Measurements from ENCODE around the gene ITGBL1. TPM values are rescaled to one million over a fixed set of nuclear protein-coding genes. Genes with fewer than 3 reads are reported as not detected.

The ITGBL1 gene
- total and polyA plus RNA-seq, 2 of the 13 experiments (the other 11 are each of a cell fraction or from before 2014, with no cell fraction given), result 0.02 TPM; not detected in 1

- no peak for FAIRE-seq
- no peaks in the 10 kb centered on the region for H3K27me3 ChIP-seq (ENCODE audit: control insufficient read depth in 1 of 2, insufficient read depth in 2 of 2, low read length in 2 of 2)
Measured at GRCh38 chr13:101423872-101424271, 28.6 kb upstream of the ITGBL1 start.

More at GRCh38 chr13:101423872-101424271, 28.6 kb upstream of the ITGBL1 start:
- no peak for DNase-seq (ENCODE audit: low spot score)
- intact Hi-C loops (cut with micrococcal nuclease; ENCODE audit: unreplicated experiment), result no loop called here
- Histone ChIP-seq H3K36me3 (replicated peaks in 1 of 2; ENCODE audit: control insufficient read depth in 1 of 2, insufficient read depth in 2 of 2, low read length in 2 of 2) (no peaks in the 10 kb centered on the region), H3K9ac (ENCODE audit: insufficient read depth, low read depth, low read length) (no peak overlapping the region), H3K79me2 (ENCODE audit: insufficient read depth, low read length) (no peaks in the 10 kb centered on the region), H3K4me2 (ENCODE audit: low read depth, low read length) (no peak overlapping the region), H4K20me1 (ENCODE audit: insufficient read depth, low read length) (no peaks in the 10 kb centered on the region), H3K4me3 (replicated peaks in 1 of 3; ENCODE audit: insufficient read depth in 1 of 3, low read depth in 2 of 3, low read length in 3 of 3) (no peak overlapping the region), H3K9me3 (ENCODE audit: low read length) (no peaks in the 10 kb centered on the region), H3K4me1 (ENCODE audit: insufficient read depth, low read length) (peaks cover 13% of the 10 kb centered on the region), H2AFZ (ENCODE audit: low read length) (no peak overlapping the region), H3K27ac (ENCODE audit: extremely low read length, insufficient read depth, low read length) (no peak overlapping the region)
- WGBS (ENCODE audit: low lambda C conversion rate), result 12% methylated on average over 2 of the region's 2 CpGs
- no peak for ATAC-seq
- ChIA-PET CTCF (ENCODE audit: low intra/inter-chr PET ratio, low total read pairs) (no interaction called here), POLR2A (no interaction called here)
- no TSS peak for BruUV-seq (replicated peaks)
- in situ Hi-C loops (cut with HindIII; ENCODE audit: extremely low pct_ligation_motif_present, low pct_unique_long_range_greater_than_20kb), result no loop called here
- TF ChIP-seq ZNF891 (CRISPR knock-in tag; IDR thresholded peaks at IDR 0.05), result no peak
- no peak for TF ChIP-seq SMAD1 (CRISPR knock-in tag; IDR thresholded peaks at IDR 0.05; ENCODE audit: borderline replicate concordance, low read depth)
- no peak for TF ChIP-seq JUN (CRISPR knock-in tag; IDR thresholded peaks at IDR 0.05)
- TF ChIP-seq IRF9 (CRISPR knock-in tag; IDR thresholded peaks at IDR 0.05; ENCODE audit: borderline replicate concordance), result no peak
- no peak for TF ChIP-seq ZNF234 (CRISPR knock-in tag; conservative IDR thresholded peaks at IDR 0.05)
- TF ChIP-seq KLF11 (CRISPR knock-in tag; IDR thresholded peaks at IDR 0.05), result no peak
- no peak for TF ChIP-seq ZNF260 (CRISPR knock-in tag; IDR thresholded peaks at IDR 0.05; ENCODE audit: borderline replicate concordance, low read depth)
- TF ChIP-seq, protein P1, sequence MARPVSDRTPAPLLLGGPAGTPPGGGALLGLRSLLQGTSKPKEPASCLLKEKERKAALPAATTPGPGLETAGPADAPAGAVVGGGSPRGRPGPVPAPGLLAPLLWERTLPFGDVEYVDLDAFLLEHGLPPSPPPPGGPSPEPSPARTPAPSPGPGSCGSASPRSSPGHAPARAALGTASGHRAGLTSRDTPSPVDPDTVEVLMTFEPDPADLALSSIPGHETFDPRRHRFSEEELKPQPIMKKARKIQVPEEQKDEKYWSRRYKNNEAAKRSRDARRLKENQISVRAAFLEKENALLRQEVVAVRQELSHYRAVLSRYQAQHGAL (CRISPR knock-in tag; IDR thresholded peaks at IDR 0.05; ENCODE audit: not compliant biosample characterization), result no peak
- TF ChIP-seq FOXM1 (CRISPR knock-in tag; IDR thresholded peaks at IDR 0.05), result no peak
- TF ChIP-seq ARID2 (CRISPR knock-in tag; IDR thresholded peaks at IDR 0.05; ENCODE audit: borderline replicate concordance), result no peak
- TF ChIP-seq TBP (CRISPR knock-in tag; IDR thresholded peaks at IDR 0.05), result no peak
- TF ChIP-seq CSRNP2 (CRISPR knock-in tag; conservative IDR thresholded peaks at IDR 0.05; ENCODE audit: low read depth), result no peak
- TF ChIP-seq, protein P2, sequence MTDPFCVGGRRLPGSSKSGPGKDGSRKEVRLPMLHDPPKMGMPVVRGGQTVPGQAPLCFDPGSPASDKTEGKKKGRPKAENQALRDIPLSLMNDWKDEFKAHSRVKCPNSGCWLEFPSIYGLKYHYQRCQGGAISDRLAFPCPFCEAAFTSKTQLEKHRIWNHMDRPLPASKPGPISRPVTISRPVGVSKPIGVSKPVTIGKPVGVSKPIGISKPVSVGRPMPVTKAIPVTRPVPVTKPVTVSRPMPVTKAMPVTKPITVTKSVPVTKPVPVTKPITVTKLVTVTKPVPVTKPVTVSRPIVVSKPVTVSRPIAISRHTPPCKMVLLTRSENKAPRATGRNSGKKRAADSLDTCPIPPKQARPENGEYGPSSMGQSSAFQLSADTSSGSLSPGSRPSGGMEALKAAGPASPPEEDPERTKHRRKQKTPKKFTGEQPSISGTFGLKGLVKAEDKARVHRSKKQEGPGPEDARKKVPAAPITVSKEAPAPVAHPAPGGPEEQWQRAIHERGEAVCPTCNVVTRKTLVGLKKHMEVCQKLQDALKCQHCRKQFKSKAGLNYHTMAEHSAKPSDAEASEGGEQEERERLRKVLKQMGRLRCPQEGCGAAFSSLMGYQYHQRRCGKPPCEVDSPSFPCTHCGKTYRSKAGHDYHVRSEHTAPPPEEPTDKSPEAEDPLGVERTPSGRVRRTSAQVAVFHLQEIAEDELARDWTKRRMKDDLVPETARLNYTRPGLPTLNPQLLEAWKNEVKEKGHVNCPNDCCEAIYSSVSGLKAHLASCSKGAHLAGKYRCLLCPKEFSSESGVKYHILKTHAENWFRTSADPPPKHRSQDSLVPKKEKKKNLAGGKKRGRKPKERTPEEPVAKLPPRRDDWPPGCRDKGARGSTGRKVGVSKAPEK (CRISPR knock-in tag; IDR thresholded peaks at IDR 0.05; ENCODE audit: borderline replicate concordance), result no peak
- no peak for TF ChIP-seq TEAD3 (CRISPR knock-in tag; optimal IDR thresholded peaks at IDR 0.05; ENCODE audit: borderline replicate concordance)
- no peak for TF ChIP-seq HDAC1 (CRISPR knock-in tag; IDR thresholded peaks at IDR 0.05)
- TF ChIP-seq RELA (CRISPR knock-in tag; IDR thresholded peaks at IDR 0.05), result no peak

Data from HepG2 (cell line).